Thyroid gland (tissue), 4 donors: ENCODE data around the gene MRPL37. TPM values are rescaled to one million over a fixed set of nuclear protein-coding genes. Genes with fewer than 3 reads are reported as not detected.

Source experiments
- DNase-seq, 2 donors: peaks; one replicate each; pipeline ENCODE4 v3.0.0-alpha.2; 2019
- H3K27ac ChIP-seq, 3 donors: fragments of 200-600 bp; sonication (generic); 1 replicate in 2 of 3; 2 replicates in 1 of 3; pipeline ENCODE4 v1.5.1; 2016 to 2019; ENCODE audit warnings: mild to moderate bottlenecking in 1 of 3, moderate library complexity in 1 of 3
- H3K27me3 ChIP-seq: fragments of 200-600 bp; sonication (generic); one replicate; pipeline ENCODE4 v1.5.1; 2019
- H3K36me3 ChIP-seq, 2 donors: fragments of 200-600 bp; sonication (generic); one replicate each; pipeline ENCODE4 v1.5.1; 2016 to 2019
- H3K4me1 ChIP-seq, 2 donors: fragments of 200-600 bp; sonication (generic); one replicate each; pipeline ENCODE4 v1.5.1; 2017 to 2019
- H3K4me3 ChIP-seq, 3 donors: fragments of 200-600 bp; sonication (generic); replicated peaks in 1 of 3; 1 replicate in 2 of 3; 2 replicates in 1 of 3; pipeline ENCODE4 v1.5.1; 2016; ENCODE audit warnings: mild to moderate bottlenecking in 1 of 3
- H3K9me3 ChIP-seq: fragments of 200-600 bp; sonication (generic); one replicate; pipeline ENCODE4 v1.5.1; 2017
- CTCF ChIP-seq, 6 experiments: fragments of 200-600 bp in 3 of 6; fragments of 450-650 bp in 3 of 6; sonication (generic) in 3 of 6; IDR thresholded peaks; one replicate each; pipeline ENCODE4 v1.5.1; 2016 to 2019; ENCODE audit warnings: antibody characterized with exemption in 6 of 6, mild to moderate bottlenecking in 2 of 6, inconsistent platforms in 1 of 6, moderate library complexity in 1 of 6
- POLR2A ChIP-seq, 2 donors: fragments of 450-650 bp; IDR thresholded peaks; one replicate each; pipeline ENCODE4 v1.6.1; 2017; ENCODE audit warnings: antibody characterized with exemption in 2 of 2, mild to moderate bottlenecking in 2 of 2, moderate library complexity in 1 of 2
- WGBS, 2 donors: methylation state at CpG; one replicate each; pipeline ENCODE4 v1.1.5; 2017; 5-methylcytosine and 5-hydroxymethylcytosine counted together
- intact Hi-C: fragments of 100-400 bp; cut with DNase I; formaldehyde crosslinking; loops from one replicate; pipeline ENCODE4 v1.15.1; 2023
- total RNA-seq, 4 donors: library from RNA; depleted of rRNA; stranded (reverse); fragments of >200 nt; gene quantifications; one replicate each; pipeline ENCODE4 v1.2.3, GENCODE V29; 2016

MRPL37 gene
- total RNA-seq, 4 donors from 2014 or later = 29.8 to 71.3 (median 48.0) TPM

- Histone ChIP-seq H3K4me3 (no peak overlapping the region), H3K4me1 (peaks cover 14 to 19% of the 10 kb centered on the region in 2 donors), H3K9me3 (no peaks in the 10 kb centered on the region), H3K36me3 (peaks cover 76 to 80% of the 10 kb centered on the region in 2 donors), H3K27me3 (no peaks in the 10 kb centered on the region), H3K27ac (no peak overlapping the region)
- TF ChIP-seq POLR2A (IDR thresholded peaks at IDR 0.05) = no peak
- TF ChIP-seq CTCF (IDR thresholded peaks at IDR 0.05) = no peak
- DNase-seq = no peak
- intact Hi-C loops = no loop called here
- 94 to 95% methylated on average over 9 of the region's 9 CpGs for WGBS, 2 donors
Observed at GRCh38 chr1:54215523-54215922, 15.6 kb downstream of the MRPL37 start.

GRCh38 chr1:54218883-54219687 is 19.1 kb downstream of the MRPL37 start:
- peaks cover 40 to 44% of the 10 kb centered on the region in 2 donors for H3K36me3 ChIP-seq
- no peak overlapping the region for H3K4me3 ChIP-seq
- TF ChIP-seq CTCF (IDR thresholded peaks at IDR 0.05) (peak in 1 of 6 experiments; percentile 8), POLR2A (IDR thresholded peaks at IDR 0.05) (peak in 1 of 2 donors; percentile 10)
- peak overlapping the region; percentile 7 to 71 (median 32) for H3K27ac ChIP-seq
- H3K27me3 ChIP-seq = no peaks in the 10 kb centered on the region
- intact Hi-C loops = no loop called here
- H3K4me1 ChIP-seq = peaks cover 14 to 20% of the 10 kb centered on the region in 2 donors
- WGBS, 2 donors = 58 to 60% methylated on average over 11 of the region's 11 CpGs
- no peaks in the 10 kb centered on the region for H3K9me3 ChIP-seq
- DNase-seq = peak; percentile 64 to 65

GRCh38 chr1:54219688-54220003 is 19.7 kb downstream of the MRPL37 start:
- H3K4me1 ChIP-seq = peaks cover 14 to 20% of the 10 kb centered on the region in 2 donors
- no peak overlapping the region for H3K4me3 ChIP-seq
- H3K27me3 ChIP-seq = no peaks in the 10 kb centered on the region
- no peak for DNase-seq
- intact Hi-C loops = no loop called here
- H3K36me3 ChIP-seq = peaks cover 34 to 39% of the 10 kb centered on the region in 2 donors
- peak overlapping the region; percentile 7 to 71 (median 32) for H3K27ac ChIP-seq
- H3K9me3 ChIP-seq = no peaks in the 10 kb centered on the region
- WGBS, 2 donors = 42% methylated on average over 3 of the region's 3 CpGs
- TF ChIP-seq POLR2A (IDR thresholded peaks at IDR 0.05) = no peak
- no peak for TF ChIP-seq CTCF (IDR thresholded peaks at IDR 0.05)

- Histone ChIP-seq H3K27ac (peak overlapping the region in 2 of 3 donors; percentile 7 to 71), H3K4me1 (peaks cover 14 to 20% of the 10 kb centered on the region in 2 donors), H3K9me3 (no peaks in the 10 kb centered on the region), H3K36me3 (peaks cover 31 to 36% of the 10 kb centered on the region in 2 donors), H3K4me3 (no peak overlapping the region), H3K27me3 (no peaks in the 10 kb centered on the region)
- 46 to 60% methylated on average over 17 to 18 of the region's 18 CpGs for WGBS, 2 donors
- TF ChIP-seq CTCF (IDR thresholded peaks at IDR 0.05) (no peak), POLR2A (IDR thresholded peaks at IDR 0.05) (no peak)
- intact Hi-C loops = no loop called here
- DNase-seq = peak; percentile 35 to 54
Observed at GRCh38 chr1:54220004-54220811, 20.2 kb downstream of the MRPL37 start.
